HG03025 (cell line): ENCODE measurements around the gene CD300E.

Source experiments
- ATAC-seq: cut with Tn5 transposase; IDR thresholded peaks from one replicate; pipeline ENCODE4 v1.9.1; 2021; ENCODE audit warnings: mild to moderate bottlenecking, moderate library complexity; ENCODE audit not compliant: unreplicated experiment, low FRiP score

CD300E gene

GRCh38 chr17:74623693-74624093 lies at the start of gene CD300E:
TSS of gene CD300E (minus strand) at chr17:74623738. CDS start at chr17:74623621, 117 bp downstream.
- no peak for ATAC-seq

GRCh38 chr17:74671031-74671771 lies 47.7 kb upstream of the CD300E start:
- ATAC-seq, result no peak

GRCh38 chr17:74670329-74670728 lies 46.8 kb upstream of the CD300E start:
- no peak for ATAC-seq

GRCh38 chr17:74663561-74663960 lies 40.0 kb upstream of the CD300E start:
- no peak for ATAC-seq

GRCh38 chr17:74659889-74660288 lies 36.4 kb upstream of the CD300E start:
- ATAC-seq, result no peak

- no peak for ATAC-seq
Measured at GRCh38 chr17:74658620-74659019, 35.1 kb upstream of the CD300E start.

GRCh38 chr17:74654742-74655141 lies 31.2 kb upstream of the CD300E start:
- no peak for ATAC-seq

GRCh38 chr17:74652020-74652419 lies 28.5 kb upstream of the CD300E start:
- ATAC-seq, result no peak

GRCh38 chr17:74649909-74650308 lies 26.4 kb upstream of the CD300E start:
- ATAC-seq, result no peak

GRCh38 chr17:74647871-74648672 lies 24.5 kb upstream of the CD300E start:
- no peak for ATAC-seq

GRCh38 chr17:74646231-74646630 lies 22.7 kb upstream of the CD300E start:
- ATAC-seq, result no peak

GRCh38 chr17:74645010-74645409 lies 21.5 kb upstream of the CD300E start:
- ATAC-seq, result no peak

- no peak for ATAC-seq
Measured at GRCh38 chr17:74644419-74644818, 20.9 kb upstream of the CD300E start.

- no peak for ATAC-seq
Measured at GRCh38 chr17:74643826-74644225, 20.3 kb upstream of the CD300E start.

GRCh38 chr17:74642995-74643394 lies 19.5 kb upstream of the CD300E start:
- no peak for ATAC-seq

- no peak for ATAC-seq
Measured at GRCh38 chr17:74642556-74642955, 19.0 kb upstream of the CD300E start.

- ATAC-seq, result no peak
Measured at GRCh38 chr17:74641958-74642298, 18.4 kb upstream of the CD300E start.

GRCh38 chr17:74641224-74641957 lies 17.9 kb upstream of the CD300E start:
- ATAC-seq, result no peak

- no peak for ATAC-seq
Measured at GRCh38 chr17:74639704-74640151, 16.2 kb upstream of the CD300E start.

- ATAC-seq, result no peak
Measured at GRCh38 chr17:74637926-74638325, 14.4 kb upstream of the CD300E start.

GRCh38 chr17:74637265-74637664 lies 13.7 kb upstream of the CD300E start:
- ATAC-seq, result no peak
